ENCODE results near the gene BEX3.

DNA sequence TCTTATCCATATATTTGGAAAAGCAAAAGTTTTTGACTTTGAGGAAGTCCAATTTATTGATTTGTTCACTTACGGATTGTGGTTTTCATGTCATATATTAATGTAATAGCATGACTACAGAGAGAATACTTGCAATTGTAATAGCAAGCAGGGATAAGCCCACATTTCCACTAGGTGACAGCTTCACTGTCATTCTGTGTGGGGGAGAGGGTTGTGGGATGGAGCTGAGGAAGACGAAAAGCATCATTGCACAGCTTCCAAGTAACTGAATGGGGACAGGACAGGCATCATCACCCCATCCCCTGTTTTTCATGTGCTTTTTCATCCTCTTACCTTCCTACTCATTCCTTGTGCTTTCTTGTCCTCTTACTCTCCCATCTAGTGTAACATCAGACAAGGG is 31.4 kb downstream of the BEX3 start:
- TF ChIP-seq POLR2AphosphoS5 (IDR thresholded peaks at IDR 0.05; ENCODE audit: borderline replicate concordance, low read depth, low read length) (no peak), EZH2 (IDR thresholded peaks at IDR 0.05) (no peak)

Data from SK-N-MC (cell line).